Mucosa of descending colon (tissue), 3 donors: ENCODE measurements around the gene EXOC2. TPM values are rescaled to one million over a fixed set of nuclear protein-coding genes. Genes with fewer than 3 reads are reported as not detected.

Experiments
- ATAC-seq: fragments of 200-7000 bp; cut with Tn5 transposase; one replicate; pipeline ENCODE4 v1.9.1; 2020; ENCODE audit warnings: mild to moderate bottlenecking, moderate library complexity
- DNase-seq, 3 donors: peaks; one replicate each; pipeline ENCODE4 v3.0.0-alpha.2; 2020
- H3K36me3 ChIP-seq: fragments of 200-600 bp; one replicate; pipeline ENCODE4 v1.8.0; 2021; ENCODE audit warnings: low read depth, mild to moderate bottlenecking
- H3K4me1 ChIP-seq: fragments of 200-600 bp; one replicate; pipeline ENCODE4 v1.8.0; 2021; ENCODE audit warnings: low read depth, mild to moderate bottlenecking
- H3K4me3 ChIP-seq: fragments of 200-600 bp; one replicate; pipeline ENCODE4 v1.8.0; 2021; ENCODE audit warnings: mild to moderate bottlenecking
- H3K9me3 ChIP-seq: fragments of 200-600 bp; one replicate; pipeline ENCODE4 v1.8.0; 2021; ENCODE audit warnings: mild to moderate bottlenecking
- CTCF ChIP-seq: fragments of 200-600 bp; IDR thresholded peaks from one replicate; pipeline ENCODE4 v1.8.0; 2022; ENCODE audit warnings: antibody characterized with exemption, mild to moderate bottlenecking
- intact Hi-C, 2 donors: fragments of 100-400 bp; cut with DNase I in 1 of 2; cut with micrococcal nuclease in 1 of 2; formaldehyde crosslinking; loops; one replicate each; pipeline versions ENCODE4 v1.11.0 to v1.11.1; 2022; cut with DNase I, micrococcal nuclease
- total RNA-seq, 3 donors: library from RNA; stranded (reverse); fragmentation: NEBNext Ultra II Directional in 2 of 3; extraction: Animal tissue kit (Norgen Biotek cat#: 25700) in 2 of 3; gene quantifications; one replicate each; pipeline versions ENCODE4 v1.2.1 to v1.2.4, GENCODE V29; 2021 to 2023
- donor health status: DM: no; HTN: no; CAD: no; lungs with moderate emphysema.
- donor health status: DM: no; HTN: no; CAD: no.
- donor health status: DM: no; HTN: yes; CAD: no.

Gene EXOC2
- total RNA-seq, 3 donors from 2014 or later: 13.1 to 20.9 (median 17.3) TPM

- peaks cover 4% of the 10 kb centered on the region for H3K4me1 ChIP-seq
- ATAC-seq: no peak
- no peak for TF ChIP-seq CTCF
- no peak for DNase-seq
- H3K36me3 ChIP-seq: no peaks in the 10 kb centered on the region
- H3K4me3 ChIP-seq: no peak overlapping the region
- no peaks in the 10 kb centered on the region for H3K9me3 ChIP-seq
- intact Hi-C loops: no loop called here
Measured at GRCh38 chr6:708237-708598, 15.3 kb upstream of the EXOC2 start.

- no peaks in the 10 kb centered on the region for H3K36me3 ChIP-seq
- no peak for TF ChIP-seq CTCF
- ATAC-seq (no peak), DNase-seq (no peak)
- no peaks in the 10 kb centered on the region for H3K9me3 ChIP-seq
- H3K4me1 ChIP-seq: peaks cover 4% of the 10 kb centered on the region
- H3K4me3 ChIP-seq: no peak overlapping the region
- intact Hi-C loops: no loop called here
Measured at GRCh38 chr6:707576-708236, 14.8 kb upstream of the EXOC2 start.

- DNase-seq (no peak), ATAC-seq (no peak)
- Histone ChIP-seq H3K36me3 (no peaks in the 10 kb centered on the region), H3K9me3 (no peaks in the 10 kb centered on the region), H3K4me1 (peaks cover 4% of the 10 kb centered on the region), H3K4me3 (no peak overlapping the region)
- no peak for TF ChIP-seq CTCF
- intact Hi-C loops: no loop called here
Measured at GRCh38 chr6:706819-707381, 14.0 kb upstream of the EXOC2 start.

DNA sequence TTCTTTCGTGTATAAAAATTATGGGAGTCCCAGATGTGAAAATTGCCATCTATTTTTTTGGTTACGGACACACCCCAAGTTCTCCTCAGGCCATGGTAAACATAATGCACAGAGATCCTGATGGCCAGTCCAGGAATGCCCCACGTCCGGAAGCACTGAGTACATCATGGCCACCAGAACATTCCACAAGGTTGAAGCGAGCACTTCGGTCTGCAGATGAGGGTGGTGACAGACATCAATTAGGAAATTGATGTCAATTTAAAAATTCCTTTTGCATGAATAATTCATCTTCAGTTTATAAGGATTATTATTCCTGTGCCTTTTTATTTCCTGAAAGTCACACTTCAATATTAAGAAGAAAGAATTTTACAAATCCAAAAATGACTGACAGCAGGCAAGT, 13.2 kb upstream of the EXOC2 start:
- no peak for TF ChIP-seq CTCF
- intact Hi-C loops: no loop called here
- DNase-seq: no peak

DNA sequence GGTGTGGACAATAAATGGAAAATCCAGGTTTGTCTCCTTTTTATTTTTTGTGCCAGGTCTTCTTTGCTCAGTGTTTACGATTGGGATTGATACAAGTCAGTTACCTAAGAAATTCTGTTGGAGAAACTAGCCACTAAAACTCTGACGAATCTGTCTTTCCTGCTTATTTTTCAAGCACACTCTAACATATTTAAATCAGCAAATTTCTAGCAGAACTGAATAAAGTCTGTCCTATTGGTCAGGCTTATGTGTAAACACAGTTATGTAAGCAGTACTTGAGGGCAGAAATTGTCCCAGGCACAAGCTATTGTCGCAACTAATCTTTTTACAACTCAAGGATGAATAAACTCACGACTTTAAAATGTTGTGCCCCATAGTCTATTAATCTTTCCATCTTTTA, 12.1 kb upstream of the EXOC2 start:
- H3K9me3 ChIP-seq: no peaks in the 10 kb centered on the region
- no peak for ATAC-seq
- TF ChIP-seq CTCF: no peak
- intact Hi-C loops: no loop called here
- DNase-seq: no peak
- no peaks in the 10 kb centered on the region for H3K4me1 ChIP-seq
- no peaks in the 10 kb centered on the region for H3K36me3 ChIP-seq
- no peak overlapping the region for H3K4me3 ChIP-seq

More for the DNA sequence above, 13.2 kb upstream of the EXOC2 start:
- H3K36me3 ChIP-seq: no peaks in the 10 kb centered on the region
- no peak overlapping the region for H3K4me3 ChIP-seq
- no peaks in the 10 kb centered on the region for H3K9me3 ChIP-seq
- H3K4me1 ChIP-seq: no peaks in the 10 kb centered on the region
- ATAC-seq: no peak
